HG02610 (cell line): ENCODE measurements around the gene PHKA1.
"Not testable (repeated sequence)": the region's sequence is repeated elsewhere in the genome, so short reads cannot be mapped to it uniquely, and the experiment has no call there.

Source experiments
- ATAC-seq: cut with Tn5 transposase; IDR thresholded peaks from one replicate; pipeline ENCODE4 v1.9.1; 2021; ENCODE audit warnings: mild to moderate bottlenecking, moderate library complexity; ENCODE audit not compliant: unreplicated experiment

PHKA1 gene

DNA sequence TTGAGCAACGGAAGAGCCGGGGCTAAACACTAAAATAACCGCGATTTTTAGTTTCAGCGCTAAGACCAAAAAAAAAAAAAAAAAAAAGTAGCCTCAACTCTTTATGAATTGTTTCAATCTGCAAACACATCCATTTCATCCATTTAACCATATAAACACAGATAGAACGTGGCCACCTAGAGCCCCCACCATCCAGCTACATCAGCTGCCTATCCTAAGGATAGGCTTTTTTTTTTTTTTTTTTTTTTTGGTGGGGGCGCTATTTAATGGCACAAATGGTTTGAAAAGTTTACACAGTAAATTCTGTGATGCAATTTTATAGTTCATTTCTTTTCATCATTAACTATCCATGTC lies 141.0 kb downstream of the PHKA1 start:
- peak; percentile 23 for ATAC-seq

DNA sequence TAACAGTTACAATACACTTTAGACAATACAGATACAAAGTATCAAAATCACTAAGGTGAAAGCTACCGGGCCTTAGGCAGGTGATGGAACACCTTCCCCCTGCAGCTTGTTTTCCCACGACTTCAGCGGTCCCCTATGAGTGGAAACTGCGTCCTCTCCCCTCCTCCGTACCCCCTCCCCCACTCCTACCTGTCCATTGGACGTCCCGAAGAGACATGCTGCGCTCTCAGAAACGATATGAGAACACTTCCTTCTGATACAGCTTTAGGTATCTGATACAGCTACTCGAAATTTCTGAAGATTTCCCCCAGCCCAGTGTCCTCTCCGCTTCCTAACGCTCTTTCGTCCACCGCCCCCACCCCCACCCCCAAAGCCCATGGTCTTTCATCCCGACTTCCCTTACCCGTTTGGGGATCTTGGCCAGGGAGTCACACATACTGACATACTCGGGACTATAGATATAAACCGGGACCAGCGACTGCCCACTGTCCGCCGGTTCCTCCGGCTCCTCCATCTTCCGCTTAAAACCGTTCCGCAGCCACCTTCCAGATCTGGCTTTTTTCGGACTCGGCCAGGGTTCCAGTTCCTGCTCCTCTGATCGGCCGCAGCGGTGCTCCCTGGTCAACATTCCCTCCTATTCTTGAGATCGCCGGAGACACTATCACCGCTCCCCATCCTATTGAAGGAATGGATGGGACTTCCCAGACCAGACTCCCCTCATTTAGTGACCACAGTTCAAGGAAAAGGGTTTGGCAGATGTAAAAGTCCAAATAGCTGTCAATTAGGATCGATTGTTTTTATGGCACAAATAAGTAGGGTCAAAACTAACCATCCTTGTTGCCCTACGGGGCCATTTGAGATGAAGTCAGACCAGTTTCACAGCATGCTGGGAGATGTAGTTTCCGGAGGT lies 141.6 kb downstream of the PHKA1 start, which contains the start of gene HDAC8:
HDAC8 (minus strand) TSS at position 596 of the 910 bp plus-strand sequence; CDS start at position 514, 82 bp downstream.
- peak; percentile 97 for ATAC-seq

DNA sequence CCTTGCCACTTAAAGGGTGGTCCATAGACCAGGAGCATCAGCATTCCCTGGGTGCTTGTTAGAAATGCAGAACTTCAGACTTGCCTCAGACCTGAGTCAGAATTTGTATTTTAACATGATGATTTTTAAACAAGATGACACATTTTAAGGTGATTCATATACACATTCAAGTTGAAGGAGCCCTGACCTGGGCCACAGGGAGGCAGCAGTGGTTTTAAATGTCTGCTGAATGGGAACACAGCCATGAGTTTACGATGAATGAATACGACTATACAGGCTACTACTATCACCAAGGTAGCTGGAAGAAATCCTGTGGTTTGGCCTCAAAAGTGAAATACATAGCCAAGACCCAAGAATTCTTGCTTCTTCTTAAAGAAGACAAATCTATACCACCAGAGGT lies 144.3 kb downstream of the PHKA1 start:
- ATAC-seq = no peak

DNA sequence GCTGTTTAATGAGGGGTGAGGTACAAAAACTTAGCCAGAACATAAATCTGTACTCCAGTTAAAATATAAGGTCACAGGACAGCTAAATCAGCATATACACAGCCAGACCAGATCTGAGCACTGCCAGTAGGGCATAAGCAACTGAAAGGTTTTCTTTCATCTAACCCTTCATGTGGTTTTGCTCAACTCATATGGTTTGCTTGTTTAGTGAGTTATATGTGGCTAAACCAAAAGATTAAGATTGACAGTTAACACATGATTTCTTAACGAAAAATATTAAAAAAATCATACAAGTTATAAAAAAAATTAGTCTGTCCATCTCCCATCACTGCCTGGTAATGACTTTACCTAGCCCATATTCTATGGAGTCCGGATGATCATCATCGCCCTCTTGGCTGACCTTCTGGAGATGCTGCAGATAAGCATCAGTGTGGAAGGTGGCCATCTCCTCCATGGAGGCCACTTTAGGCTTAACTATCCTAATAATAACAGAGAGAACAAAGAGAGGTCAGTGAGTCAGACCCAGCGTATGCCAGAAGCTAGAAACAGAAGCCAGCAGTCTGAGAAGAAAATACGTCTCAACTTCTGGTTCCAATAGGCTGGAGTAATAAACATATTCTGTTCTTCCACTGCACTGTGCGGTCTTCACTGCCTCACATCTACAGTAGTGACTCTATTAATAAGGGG lies 145.6 kb downstream of the PHKA1 start:
- no peak for ATAC-seq

DNA sequence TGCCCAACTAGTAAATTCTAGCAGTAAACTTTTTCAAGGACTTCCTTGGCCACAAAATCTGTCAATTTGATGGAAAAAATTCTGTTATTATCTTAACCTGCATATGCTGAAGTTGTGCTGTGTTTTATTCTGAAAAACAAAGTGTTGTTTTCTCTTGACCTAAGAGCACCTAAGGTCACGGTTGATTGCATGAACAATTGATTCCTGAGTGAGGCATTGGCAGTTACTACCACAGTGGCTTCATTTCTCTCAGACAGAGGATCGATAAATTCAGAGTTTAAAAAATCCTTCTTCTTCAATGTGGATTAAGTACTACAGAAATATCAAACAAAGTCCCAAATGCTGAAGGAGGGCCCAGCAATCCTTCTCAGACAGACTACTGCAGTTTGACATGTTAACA lies 147.7 kb downstream of the PHKA1 start:
- ATAC-seq = no peak

DNA sequence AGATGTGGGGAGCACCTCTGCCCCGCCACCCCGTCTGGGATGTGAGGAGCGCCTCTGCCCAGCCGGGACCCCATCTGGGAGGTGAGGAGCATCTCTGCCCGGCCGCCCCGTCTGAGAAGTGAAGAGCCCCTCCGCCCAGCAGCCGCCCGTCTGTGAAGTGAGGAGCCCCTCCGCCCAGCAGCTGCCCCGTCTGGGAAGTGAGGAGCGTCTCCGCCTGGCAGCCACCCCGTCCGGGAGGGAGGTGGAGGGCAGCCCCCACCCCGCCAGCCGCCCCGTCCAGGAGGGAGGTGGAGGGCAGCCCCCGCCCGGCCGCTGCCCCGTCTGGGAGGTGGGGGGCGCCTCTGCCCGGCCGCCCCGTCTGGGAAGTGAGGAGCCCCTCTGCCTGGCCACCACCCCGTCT lies 154.5 kb downstream of the PHKA1 start:
- not testable (repeated sequence) for ATAC-seq

DNA sequence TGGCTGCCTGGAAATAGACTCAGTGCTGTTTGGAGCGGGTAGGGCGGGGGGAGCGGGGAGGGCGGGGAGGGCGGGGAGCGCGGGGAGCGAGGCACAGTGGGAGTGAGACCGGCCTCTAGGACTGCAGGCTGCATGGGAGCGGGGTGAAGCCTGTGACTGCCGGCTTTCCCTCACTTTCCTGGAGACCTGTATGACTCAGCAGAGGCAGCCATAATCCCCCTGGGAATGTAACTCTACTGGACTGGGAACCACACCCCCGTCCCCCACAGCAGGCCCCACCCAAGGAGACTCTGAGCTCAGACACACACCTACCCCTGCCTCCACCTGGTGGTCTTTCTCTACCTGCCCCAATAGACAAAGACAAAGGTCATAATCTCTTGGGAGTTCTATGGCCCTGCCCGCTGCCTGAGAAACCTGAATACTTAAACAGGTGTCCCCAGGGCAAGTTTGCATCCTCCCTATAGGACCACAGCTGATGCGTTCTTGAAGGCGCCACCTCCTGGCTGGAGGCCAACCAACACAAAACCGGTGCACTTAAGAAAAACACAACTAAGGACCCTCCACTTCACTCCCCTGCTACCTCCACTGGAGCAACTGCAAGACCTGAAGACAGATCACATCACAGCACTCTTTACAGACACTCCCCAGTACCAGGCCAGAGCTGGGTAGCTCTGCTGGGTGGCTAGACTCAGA lies 159.5 kb downstream of the PHKA1 start:
- no peak for ATAC-seq

DNA sequence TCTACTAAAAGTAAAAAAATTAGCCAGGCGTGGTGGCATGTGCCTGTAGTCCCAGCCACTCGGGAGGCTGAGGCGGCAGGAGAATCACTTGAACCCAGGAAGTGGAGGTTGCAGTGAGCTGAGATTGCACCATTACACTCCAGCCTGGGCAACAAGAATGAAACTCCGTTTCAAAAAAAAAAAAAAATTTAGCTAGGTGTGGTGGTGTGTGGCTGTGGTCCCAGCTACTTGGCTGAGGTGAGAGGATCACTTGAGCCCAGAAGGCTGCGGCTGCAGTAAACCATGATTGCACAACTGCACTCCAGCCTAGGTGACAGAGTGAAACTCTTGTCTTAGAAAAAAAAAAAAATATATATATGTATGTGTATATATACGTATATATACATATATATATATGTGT lies 161.7 kb downstream of the PHKA1 start:
- not testable (repeated sequence) for ATAC-seq

DNA sequence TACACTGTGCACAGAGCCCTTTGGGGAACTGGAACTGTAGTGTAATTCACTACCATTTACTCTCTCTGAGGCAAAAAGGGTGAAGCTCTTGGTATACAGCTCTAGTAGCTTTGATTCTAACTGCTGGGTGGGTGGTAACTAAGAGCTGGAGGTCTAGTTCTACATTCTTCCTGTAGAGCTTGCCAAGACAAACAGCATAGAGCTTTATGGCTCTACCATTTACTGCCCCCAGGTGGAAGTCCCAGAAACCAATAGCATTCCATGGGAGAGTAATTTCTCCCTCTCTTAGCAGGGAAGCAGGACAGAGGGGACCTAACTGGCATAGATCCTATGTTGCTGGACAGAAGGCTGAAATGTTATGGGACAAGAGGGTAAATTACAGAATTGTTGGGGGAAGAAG lies 168.1 kb downstream of the PHKA1 start:
- ATAC-seq = no peak

DNA sequence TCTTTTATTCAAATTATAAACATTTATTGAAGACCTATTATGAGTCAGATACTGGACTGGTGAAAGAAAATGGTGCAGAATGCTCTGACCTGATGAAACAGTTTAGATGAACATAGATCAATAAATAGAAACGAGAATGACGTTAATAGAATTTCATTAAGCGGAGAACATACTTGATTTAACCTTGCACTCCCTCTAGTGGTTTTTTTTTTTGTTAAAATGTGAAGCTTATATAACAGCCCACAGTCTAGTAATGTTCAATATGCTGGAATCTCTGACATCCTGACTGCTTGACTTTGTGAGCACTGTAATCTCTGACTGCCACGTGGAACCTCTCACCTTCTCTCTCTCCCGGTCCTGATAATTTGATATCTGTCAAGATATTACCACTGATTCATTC lies 173.8 kb downstream of the PHKA1 start:
- ATAC-seq = no peak

DNA sequence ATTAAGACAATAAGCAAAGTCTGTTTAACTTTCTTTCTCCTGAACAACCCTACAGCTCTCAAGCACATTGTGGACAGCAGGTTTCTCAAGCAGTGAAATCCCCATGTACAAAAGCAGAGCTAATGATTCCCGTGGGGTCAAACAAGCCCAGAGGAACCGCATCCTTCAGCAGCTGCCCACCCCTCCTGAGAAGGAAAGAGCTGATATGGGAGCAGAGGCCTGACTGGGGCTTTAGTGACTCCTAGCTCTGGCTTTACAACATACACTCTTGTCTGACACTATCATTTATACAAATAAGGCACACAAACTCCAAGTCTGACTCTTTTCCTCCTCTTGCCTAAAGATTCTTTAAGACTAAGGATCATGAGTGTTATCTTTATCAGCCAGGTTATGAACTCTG lies 174.3 kb downstream of the PHKA1 start:
- ATAC-seq = no peak

DNA sequence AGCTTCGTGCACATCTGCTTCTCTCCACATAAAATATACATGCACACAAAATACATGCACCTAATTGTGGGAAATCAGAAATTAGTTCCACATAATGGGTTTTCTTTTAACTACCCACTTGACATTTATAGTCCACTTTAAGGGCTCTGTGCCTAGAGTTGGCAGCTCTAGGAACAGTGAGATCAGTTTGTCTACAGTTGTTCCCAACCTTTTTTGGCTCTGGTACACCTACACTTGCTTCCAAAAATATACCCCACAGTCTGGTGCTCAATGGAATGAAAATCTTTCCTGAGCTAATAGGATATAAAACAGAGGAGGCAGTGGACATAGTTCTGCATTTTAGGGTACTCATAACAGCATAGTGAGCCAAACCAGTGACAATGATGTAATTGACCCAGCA lies 177.6 kb downstream of the PHKA1 start:
- ATAC-seq = no peak

DNA sequence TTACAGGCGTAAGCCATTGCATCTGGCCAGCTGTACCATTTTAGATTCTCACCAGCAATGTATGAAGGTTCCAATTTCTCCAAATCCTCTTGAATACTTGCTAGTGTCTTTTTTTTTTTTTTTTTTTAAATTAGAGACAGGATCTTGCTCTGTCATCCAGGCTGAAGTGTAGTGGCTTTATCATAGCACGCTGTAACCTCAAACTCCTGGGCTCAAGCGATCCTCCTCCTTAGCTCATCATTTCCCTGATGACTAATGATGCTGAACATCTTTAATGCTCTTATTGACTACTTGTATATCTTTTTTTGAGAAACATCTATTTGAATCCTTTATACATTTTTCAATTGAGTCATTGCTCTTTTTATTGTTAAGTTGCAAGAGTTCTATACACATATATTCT lies 181.7 kb downstream of the PHKA1 start:
- ATAC-seq = no peak
